Lower leg skin (tissue), 4 donors: Measurements from ENCODE around the gene LRG1. TPM values are rescaled to one million over a fixed set of nuclear protein-coding genes. Genes with fewer than 3 reads are reported as not detected.
"Not testable (repeated sequence)": the region's sequence is repeated elsewhere in the genome, so short reads cannot be mapped to it uniquely, and the experiment has no call there.

ENCODE experiments used
- DNase-seq, 2 donors: peaks; one replicate each; pipeline ENCODE4 v3.0.0-alpha.2; 2019; ENCODE audit warnings: low spot score in 2 of 2
- H3K4me3 ChIP-seq: fragments of 200-600 bp; sonication (generic); 2 replicates; pipeline ENCODE4 v1.5.1; 2017; ENCODE audit warnings: mild to moderate bottlenecking, low read depth; ENCODE audit not compliant: poor library complexity, severe bottlenecking
- POLR2A ChIP-seq, 2 donors: fragments of 450-650 bp; IDR thresholded peaks; one replicate each; pipeline ENCODE4 v1.6.1; 2016 to 2017; ENCODE audit warnings: antibody characterized with exemption in 2 of 2, mild to moderate bottlenecking in 1 of 2, moderate library complexity in 1 of 2
- WGBS, 2 donors: methylation state at CpG; one replicate each; pipeline ENCODE4 v1.1.5; 2018; 5-methylcytosine and 5-hydroxymethylcytosine counted together
- intact Hi-C: fragments of 100-400 bp; cut with DNase I; formaldehyde crosslinking; loops from one replicate; pipeline ENCODE4 v1.15.0; 2023; ENCODE audit warnings: low total_unique reads
- total RNA-seq, 4 donors: library from RNA; depleted of rRNA; stranded (reverse); fragments of >200 nt; gene quantifications; one replicate each; pipeline ENCODE4 v1.1.0, GENCODE V29; 2016
- TF ChIP-seq, protein P1 (sequence below), 3 donors: fragments of 450-650 bp; IDR thresholded peaks; one replicate each; pipeline ENCODE4 v1.5.1; 2016; ENCODE audit warnings: antibody characterized with exemption in 3 of 3, mild to moderate bottlenecking in 3 of 3, moderate library complexity in 2 of 3

The LRG1 gene
- total RNA-seq, 4 donors from 2014 or later = 1.8 to 9.9 (median 2.7) TPM

DNA sequence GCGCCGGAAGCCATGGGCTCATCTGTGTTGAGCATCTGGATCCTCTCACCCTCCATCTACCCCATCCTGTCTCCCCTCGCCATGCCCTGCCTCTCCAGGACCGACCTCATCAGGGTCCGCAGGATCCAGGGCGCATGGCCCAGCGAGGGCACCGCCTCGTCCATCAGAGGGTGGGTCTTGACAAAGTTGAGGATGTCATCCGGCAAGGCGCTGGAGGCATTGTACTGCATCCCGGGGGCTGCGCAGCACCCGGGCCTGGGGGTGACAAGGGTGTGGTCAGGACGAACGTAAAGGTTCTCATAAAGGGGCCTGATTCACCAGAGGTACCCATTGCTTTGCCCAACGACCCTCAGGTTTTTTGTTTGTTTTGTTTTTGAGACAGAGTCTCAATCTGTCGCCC is 10.2 kb upstream of the LRG1 start:
- WGBS, 2 donors = 90 to 93% methylated on average over 18 of the region's 18 CpGs
- intact Hi-C loops = no loop called here
- TF ChIP-seq, protein P1, sequence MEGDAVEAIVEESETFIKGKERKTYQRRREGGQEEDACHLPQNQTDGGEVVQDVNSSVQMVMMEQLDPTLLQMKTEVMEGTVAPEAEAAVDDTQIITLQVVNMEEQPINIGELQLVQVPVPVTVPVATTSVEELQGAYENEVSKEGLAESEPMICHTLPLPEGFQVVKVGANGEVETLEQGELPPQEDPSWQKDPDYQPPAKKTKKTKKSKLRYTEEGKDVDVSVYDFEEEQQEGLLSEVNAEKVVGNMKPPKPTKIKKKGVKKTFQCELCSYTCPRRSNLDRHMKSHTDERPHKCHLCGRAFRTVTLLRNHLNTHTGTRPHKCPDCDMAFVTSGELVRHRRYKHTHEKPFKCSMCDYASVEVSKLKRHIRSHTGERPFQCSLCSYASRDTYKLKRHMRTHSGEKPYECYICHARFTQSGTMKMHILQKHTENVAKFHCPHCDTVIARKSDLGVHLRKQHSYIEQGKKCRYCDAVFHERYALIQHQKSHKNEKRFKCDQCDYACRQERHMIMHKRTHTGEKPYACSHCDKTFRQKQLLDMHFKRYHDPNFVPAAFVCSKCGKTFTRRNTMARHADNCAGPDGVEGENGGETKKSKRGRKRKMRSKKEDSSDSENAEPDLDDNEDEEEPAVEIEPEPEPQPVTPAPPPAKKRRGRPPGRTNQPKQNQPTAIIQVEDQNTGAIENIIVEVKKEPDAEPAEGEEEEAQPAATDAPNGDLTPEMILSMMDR (IDR thresholded peaks at IDR 0.05) = no peak
- no peak for TF ChIP-seq POLR2A (IDR thresholded peaks at IDR 0.05)
- H3K4me3 ChIP-seq = no peak overlapping the region
- no peak for DNase-seq

DNA sequence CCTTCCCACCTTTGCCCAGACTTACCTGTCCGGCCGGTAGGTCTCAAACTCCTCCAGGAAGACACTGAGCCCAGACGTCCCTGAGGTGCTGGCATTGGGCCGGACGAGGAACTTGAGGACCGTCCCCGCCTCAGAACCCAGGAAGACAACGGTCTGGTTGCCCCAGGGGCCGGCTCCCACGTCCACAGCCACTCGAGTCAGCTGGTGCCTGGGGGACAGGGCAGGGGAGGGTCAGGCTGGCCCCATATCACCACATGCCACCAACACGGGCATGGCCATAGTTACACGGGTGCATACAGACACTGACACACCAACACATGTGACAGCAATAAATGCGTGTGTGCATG is 8.4 kb upstream of the LRG1 start:
- 73 to 79% methylated on average over 8 to 12 of the region's 14 CpGs for WGBS, 2 donors
- H3K4me3 ChIP-seq = no peak overlapping the region
- no peak for DNase-seq
- TF ChIP-seq, protein P1 (IDR thresholded peaks at IDR 0.05) = no peak
- TF ChIP-seq POLR2A (IDR thresholded peaks at IDR 0.05) = no peak
- intact Hi-C loops = no loop called here

DNA sequence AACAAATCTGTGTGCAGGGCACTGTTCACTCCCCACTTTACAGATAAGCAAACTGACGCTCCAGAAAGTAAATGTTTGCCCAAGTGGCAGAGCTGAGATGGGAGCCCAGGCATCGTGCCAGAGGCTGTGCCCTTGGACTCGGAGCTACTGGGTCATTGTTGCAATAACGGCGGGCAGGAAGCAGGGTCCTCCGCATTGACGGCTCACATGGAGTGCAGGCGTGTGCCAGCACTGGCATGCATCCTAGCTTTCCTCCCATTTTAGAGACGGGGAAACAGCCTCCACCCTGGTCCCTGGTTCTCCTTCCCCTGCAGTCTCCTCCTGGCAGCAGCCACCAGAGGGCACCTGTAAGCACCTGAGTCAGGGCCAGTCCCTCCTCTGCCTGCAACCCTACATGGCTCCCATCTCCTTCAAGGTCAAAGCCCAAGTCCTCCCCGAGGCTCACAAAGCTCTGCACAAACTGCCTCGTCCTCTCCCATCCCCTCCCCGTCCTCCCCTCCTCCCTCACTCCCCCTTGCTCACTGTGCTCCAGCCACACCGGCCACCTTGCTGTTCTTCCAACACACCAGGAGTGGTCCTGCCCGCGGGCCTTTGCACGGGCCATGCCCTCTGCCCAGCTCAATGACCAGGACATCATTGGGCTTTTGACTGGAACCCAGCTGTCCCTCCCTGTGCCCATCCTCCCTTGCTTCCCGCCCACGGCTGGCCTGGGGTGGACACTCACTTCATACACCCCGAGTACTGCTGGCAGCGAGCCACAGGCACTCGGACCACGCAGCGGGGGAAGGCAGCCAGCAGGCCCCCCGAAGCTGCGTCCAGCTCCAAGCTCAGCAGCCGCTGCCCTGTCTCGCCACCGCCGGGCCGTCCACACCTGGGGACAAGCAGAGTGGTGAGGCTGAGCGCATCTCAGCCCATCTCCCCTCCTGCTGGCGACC is 7.7 kb upstream of the LRG1 start:
- DNase-seq = no peak
- intact Hi-C loops = no loop called here
- WGBS, 2 donors = 67 to 68% methylated on average over 28 to 29 of the region's 32 CpGs
- TF ChIP-seq, protein P1 (IDR thresholded peaks at IDR 0.05) = no peak
- TF ChIP-seq POLR2A (IDR thresholded peaks at IDR 0.05) = no peak
- no peak overlapping the region for H3K4me3 ChIP-seq

DNA sequence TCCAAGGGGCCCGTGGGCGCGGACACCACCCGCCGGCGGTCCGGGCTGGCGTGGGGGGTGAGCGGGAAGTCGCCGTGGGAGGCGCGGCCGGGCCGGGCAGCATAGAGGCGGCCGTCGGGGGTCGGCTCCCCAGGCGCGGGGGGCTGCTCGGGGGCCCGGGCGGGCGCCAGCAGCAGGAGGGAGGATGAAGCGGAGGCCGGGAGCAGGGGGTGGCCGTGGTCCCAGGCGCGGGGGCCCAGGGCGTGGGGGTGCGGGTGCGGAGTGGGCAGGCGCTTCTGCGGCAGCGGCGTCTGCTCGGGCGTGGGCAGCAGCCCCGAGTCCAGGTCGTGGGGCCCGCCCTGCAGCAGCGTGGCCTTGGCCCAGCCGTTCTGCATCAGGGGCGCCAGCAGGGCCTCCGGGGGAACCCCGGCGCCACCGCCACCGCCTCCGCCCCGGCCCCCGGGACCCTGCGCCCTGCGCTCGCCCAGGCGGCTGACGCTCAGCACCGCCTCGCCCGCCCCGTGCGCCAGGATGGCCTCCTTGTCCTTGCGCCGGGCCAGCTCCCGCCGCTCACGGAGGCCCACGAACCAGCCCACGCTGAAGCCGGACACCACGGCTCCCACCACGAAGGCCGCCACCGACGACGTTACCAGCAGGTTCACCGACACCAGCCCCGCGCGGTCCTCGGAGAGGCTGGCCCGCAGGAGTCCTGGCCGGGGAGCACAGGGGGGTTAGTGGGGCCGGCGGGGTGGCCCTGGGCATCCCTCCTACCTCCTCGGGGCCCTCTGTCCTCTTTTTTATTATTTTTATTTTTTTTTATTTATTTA is 4.2 kb upstream of the LRG1 start:
- TF ChIP-seq, protein P1 (IDR thresholded peaks at IDR 0.05) = no peak
- no peak for TF ChIP-seq POLR2A (IDR thresholded peaks at IDR 0.05)
- no peak overlapping the region for H3K4me3 ChIP-seq
- no peak for DNase-seq
- 92 to 95% methylated on average over 66 to 84 of the region's 87 CpGs for WGBS, 2 donors
- intact Hi-C loops = no loop called here

DNA sequence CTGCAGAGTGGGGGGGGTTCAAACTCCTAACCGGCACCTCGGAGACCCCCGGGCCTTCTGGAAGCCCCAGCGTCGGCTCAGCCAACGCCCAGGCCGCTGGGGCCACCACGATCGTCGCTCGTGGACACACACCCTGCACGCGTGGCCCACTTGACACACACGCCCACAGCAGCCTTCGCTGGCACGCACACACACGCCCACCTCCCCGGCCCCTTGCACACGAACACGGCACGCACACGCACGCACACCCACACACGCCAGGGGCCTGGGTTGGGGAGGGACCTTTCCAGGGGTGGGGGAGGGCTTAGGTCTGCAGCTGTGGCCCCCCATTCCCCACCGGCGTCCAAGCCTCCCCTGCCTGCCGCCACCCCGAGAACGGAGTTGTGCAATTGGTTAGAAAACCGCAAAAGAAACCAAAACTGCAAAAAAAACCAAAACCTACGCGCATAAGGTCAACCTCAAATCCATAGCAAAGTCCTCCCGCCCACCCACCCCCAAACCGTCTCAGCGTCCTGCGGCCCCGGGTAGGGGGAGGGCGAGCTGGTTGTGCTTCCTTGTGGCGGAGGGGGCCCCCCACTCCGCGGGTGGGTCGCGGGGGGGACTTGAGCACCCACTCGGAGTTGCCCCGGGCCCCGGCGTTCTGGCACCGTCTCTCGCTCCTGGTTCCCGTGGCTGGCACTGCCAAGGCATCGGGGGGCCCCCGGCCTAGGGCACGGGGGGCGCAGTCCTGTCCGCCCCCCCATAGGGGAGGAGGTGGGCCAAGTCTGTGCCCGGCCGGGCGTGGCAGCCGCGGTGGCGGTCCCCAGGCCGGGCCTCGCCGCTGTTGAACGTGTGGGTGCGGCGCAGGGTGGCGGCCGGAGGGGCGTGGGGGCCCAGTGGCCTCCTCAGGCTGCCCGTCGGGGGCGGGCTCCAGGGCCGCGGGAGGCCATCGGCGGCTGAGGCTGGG is 3.3 kb upstream of the LRG1 start:
- intact Hi-C loops = no loop called here
- no peak overlapping the region for H3K4me3 ChIP-seq
- 77 to 80% methylated on average over 60 to 73 of the region's 77 CpGs for WGBS, 2 donors

DNA sequence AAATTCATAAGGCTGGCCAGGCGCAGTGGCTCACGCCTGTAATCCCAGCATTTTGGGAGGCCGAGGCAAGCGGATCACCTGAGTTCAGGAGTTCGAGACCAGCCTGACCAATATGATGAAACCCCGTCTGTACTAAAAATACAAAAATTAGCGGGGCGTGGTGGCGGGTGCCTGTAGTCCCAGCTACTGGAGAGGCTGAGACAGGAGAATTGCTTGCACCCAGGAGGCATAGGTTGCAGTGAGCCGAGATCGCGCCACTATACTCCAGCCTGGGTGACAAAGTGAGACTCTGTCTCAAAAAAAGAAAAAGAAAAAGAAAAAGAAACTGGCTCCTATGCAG is 1.9 kb upstream of the LRG1 start:
- H3K4me3 ChIP-seq, intact Hi-C loops, DNase-seq: not testable (repeated sequence)
- WGBS, 2 donors = 88 to 94% methylated on average over 12 of the region's 12 CpGs

More for the DNA sequence above, 3.3 kb upstream of the LRG1 start:
- no peak for DNase-seq
- no peak for TF ChIP-seq POLR2A (IDR thresholded peaks at IDR 0.05)
- TF ChIP-seq, protein P1 (IDR thresholded peaks at IDR 0.05) = no peak
